GM12878 (cell line): ENCODE measurements around the gene PLD4.

Source experiments
- BACH1 ChIP-seq: fragments of 450-650 bp; IDR thresholded peaks from 2 replicates; pipeline ENCODE4 v1.6.1; 2017; ENCODE audit warnings: mild to moderate bottlenecking, borderline replicate concordance
- CTCF ChIP-seq, 3 experiments: IDR thresholded peaks in 2 of 3; conservative IDR thresholded peaks in 1 of 3; 2 replicates each; pipeline ENCODE4 v1.5.1; 2011; ENCODE audit warnings: low read depth in 3 of 3, low read length in 3 of 3, mild to moderate bottlenecking in 3 of 3, control low read depth in 2 of 3, moderate library complexity in 2 of 3, inconsistent platforms in 1 of 3, mixed read lengths in 1 of 3; ENCODE audit not compliant: control insufficient read depth in 2 of 3, insufficient read depth in 1 of 3; ENCODE audit errors: extremely low read depth in 1 of 3
- EP300 ChIP-seq, 2 experiments: fragments of 150-350 bp in 1 of 2; IDR thresholded peaks; 2 replicates each; pipeline ENCODE4 v1.6.1; 2011 to 2012; ENCODE audit warnings: low read depth in 2 of 2, low read length in 2 of 2, borderline replicate concordance in 1 of 2, improper control_type of control experiment in 1 of 2, inconsistent platforms in 1 of 2; ENCODE audit not compliant: control insufficient read depth in 1 of 2
- ETV6 ChIP-seq, 2 experiments: fragments of 450-650 bp in 1 of 2; IDR thresholded peaks in 1 of 2; conservative IDR thresholded peaks in 1 of 2; 2 replicates each; pipeline ENCODE4 v1.6.1; 2014; ENCODE audit warnings: antibody characterized with exemption in 1 of 2, borderline replicate concordance in 1 of 2, low read depth in 1 of 2, mild to moderate bottlenecking in 1 of 2, moderate library complexity in 1 of 2
- MYC ChIP-seq: IDR thresholded peaks from 2 replicates; pipeline ENCODE4 v1.6.1; 2011; ENCODE audit warnings: mild to moderate bottlenecking, low read length, moderate library complexity, inconsistent platforms; ENCODE audit not compliant: insufficient read depth, insufficient replicate concordance, insufficient read length, severe bottlenecking
- NRF1 ChIP-seq: conservative IDR thresholded peaks from 2 replicates; pipeline ENCODE4 v1.6.1; 2011; ENCODE audit warnings: mild to moderate bottlenecking, low read depth, low read length, improper control_type of control experiment
- POLR2AphosphoS5 ChIP-seq: IDR thresholded peaks from 2 replicates; pipeline ENCODE4 v1.6.1; 2011; ENCODE audit warnings: mild to moderate bottlenecking, low read length, inconsistent platforms
- SP1 ChIP-seq: IDR thresholded peaks from one replicate; pipeline ENCODE4 v1.6.1; 2011; ENCODE audit warnings: low read depth, low read length
- TCF7 ChIP-seq: IDR thresholded peaks from 2 replicates; pipeline ENCODE4 v1.6.1; 2014; ENCODE audit warnings: antibody characterized with exemption, borderline replicate concordance

DNA sequence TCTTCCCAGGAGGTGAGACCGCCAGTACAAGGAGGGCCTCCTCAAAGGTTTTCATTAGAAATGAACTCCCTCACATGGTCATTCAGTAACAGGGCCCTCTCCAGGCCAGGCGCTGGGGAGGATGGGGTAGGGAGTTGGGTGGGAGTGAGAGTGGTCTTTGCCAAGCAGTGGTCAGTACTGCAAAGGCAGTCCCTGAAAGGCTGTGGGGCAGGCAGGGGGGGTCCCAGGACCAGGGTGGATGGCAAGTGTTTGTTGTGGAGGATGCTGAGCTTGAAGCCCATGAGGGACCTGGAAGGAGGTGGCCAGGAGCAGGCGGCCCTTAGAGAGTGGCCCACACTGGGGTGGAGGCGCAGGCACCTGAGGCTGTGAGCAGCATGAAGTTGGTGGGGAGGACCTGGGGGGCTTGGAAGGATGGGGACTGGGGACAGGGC, 33.5 kb upstream of the PLD4 start:
- TF ChIP-seq MYC = no peak
- TF ChIP-seq SP1 = no peak
- no peak for TF ChIP-seq CTCF (IDR thresholded peaks at IDR 0.05 in 2 of 3, conservative IDR thresholded peaks at IDR 0.05 in 1 of 3; ENCODE audit: control insufficient read depth in 2 of 3, extremely low read depth in 1 of 3, insufficient read depth in 1 of 3, low read depth in 3 of 3, low read length in 3 of 3)
- TF ChIP-seq TCF7 = no peak
- no peak for TF ChIP-seq NRF1
- TF ChIP-seq EP300 (IDR thresholded peaks at IDR 0.05; ENCODE audit: borderline replicate concordance in 1 of 2, control insufficient read depth in 1 of 2, low read depth in 2 of 2, low read length in 2 of 2) = no peak
- no peak for TF ChIP-seq POLR2AphosphoS5
- no peak for TF ChIP-seq ETV6 (conservative IDR thresholded peaks at IDR 0.05 in 1 of 2, IDR thresholded peaks at IDR 0.05 in 1 of 2; ENCODE audit: borderline replicate concordance in 1 of 2, low read depth in 1 of 2)
- no peak for TF ChIP-seq BACH1
